GM12801 (cell line): Measurements from ENCODE around the gene SNX9.

Source experiments
- TF ChIP-seq, protein P1 (sequence below): IDR thresholded peaks from one replicate; pipeline ENCODE4 v1.5.1; 2011; ENCODE audit warnings: control low read depth; ENCODE audit not compliant: insufficient read length; ENCODE audit errors: extremely low read depth

SNX9 gene

GRCh38 chr6:157943249-157943963, 120.4 kb downstream of the SNX9 start:
- TF ChIP-seq, protein P1, sequence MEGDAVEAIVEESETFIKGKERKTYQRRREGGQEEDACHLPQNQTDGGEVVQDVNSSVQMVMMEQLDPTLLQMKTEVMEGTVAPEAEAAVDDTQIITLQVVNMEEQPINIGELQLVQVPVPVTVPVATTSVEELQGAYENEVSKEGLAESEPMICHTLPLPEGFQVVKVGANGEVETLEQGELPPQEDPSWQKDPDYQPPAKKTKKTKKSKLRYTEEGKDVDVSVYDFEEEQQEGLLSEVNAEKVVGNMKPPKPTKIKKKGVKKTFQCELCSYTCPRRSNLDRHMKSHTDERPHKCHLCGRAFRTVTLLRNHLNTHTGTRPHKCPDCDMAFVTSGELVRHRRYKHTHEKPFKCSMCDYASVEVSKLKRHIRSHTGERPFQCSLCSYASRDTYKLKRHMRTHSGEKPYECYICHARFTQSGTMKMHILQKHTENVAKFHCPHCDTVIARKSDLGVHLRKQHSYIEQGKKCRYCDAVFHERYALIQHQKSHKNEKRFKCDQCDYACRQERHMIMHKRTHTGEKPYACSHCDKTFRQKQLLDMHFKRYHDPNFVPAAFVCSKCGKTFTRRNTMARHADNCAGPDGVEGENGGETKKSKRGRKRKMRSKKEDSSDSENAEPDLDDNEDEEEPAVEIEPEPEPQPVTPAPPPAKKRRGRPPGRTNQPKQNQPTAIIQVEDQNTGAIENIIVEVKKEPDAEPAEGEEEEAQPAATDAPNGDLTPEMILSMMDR = no peak

- TF ChIP-seq, protein P1 = no peak
Observed at GRCh38 chr6:157943964-157944283, 120.9 kb downstream of the SNX9 start.

DNA sequence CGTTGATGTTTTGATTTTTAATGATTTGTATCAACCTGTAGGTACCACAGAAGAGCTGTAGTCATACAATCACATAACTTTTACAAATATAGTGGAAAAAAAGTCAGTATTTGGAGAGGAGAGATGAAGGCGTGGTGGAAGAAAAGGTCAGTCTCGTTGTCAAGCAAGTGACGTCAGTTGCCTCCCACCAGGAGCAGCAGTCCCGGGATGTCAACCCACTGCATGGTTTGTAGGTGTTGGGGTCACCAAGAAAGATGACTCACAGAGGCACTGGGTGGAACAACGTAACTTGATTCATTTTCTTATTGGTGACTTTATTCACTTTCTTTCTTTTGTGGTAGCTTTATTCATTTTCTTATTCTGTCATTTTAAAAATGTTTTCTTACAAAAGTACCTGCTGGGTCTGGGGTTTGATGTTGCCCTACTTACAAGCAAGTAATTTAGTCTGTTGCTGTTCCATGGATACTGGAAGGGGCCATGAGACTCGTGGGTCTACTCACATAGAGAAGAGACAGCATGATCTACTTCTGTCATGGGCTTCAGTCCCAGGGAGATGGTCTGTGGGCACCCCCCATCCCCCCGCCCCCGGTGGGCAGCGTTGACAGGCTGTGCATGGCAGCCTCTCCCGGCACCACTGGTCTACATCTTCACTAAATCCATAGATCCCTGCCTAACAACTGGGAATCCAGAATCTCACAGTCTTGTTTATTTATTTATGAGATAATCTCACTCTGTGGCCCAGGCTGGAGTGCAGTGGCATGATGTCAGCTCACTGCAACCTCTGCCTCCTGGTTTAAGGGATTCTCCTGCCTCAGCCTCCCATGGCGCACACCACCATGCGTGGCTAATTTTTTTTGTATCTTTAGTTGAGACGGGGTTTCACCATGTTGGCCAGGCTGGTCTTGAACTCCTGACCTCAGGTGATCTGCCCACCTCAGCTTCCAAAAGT, 122.2 kb downstream of the SNX9 start:
- TF ChIP-seq, protein P1 = no peak

DNA sequence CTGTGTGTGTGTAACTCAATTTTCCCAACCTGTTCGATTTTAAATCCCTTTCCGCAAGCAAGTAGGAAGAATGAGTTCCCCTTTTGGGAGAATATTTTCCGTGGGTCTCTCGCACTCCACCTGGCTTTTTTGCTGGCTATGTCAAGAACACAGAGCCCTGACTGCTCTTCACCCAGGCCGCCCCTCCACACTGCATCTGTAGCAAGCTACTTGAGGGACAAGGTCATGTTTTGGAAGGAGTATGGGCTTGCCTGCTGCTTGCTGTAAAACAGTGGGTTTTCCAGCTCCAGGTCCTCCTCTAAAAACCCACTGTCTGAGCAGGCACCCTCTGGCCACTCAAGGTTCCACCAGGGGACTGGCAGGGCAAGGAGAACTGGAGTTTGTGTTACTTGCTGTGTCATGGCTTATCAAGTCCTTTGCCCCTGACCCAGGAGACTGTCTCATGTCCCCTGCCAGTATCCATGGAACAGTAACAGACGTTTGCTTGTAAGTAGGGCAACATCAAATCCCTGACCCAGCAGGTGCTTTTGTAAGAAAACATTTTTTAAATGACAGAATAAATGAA, 123.1 kb downstream of the SNX9 start:
- TF ChIP-seq, protein P1 = no peak

GRCh38 chr6:157946865-157947532, 124.0 kb downstream of the SNX9 start:
- TF ChIP-seq, protein P1 = no peak

DNA sequence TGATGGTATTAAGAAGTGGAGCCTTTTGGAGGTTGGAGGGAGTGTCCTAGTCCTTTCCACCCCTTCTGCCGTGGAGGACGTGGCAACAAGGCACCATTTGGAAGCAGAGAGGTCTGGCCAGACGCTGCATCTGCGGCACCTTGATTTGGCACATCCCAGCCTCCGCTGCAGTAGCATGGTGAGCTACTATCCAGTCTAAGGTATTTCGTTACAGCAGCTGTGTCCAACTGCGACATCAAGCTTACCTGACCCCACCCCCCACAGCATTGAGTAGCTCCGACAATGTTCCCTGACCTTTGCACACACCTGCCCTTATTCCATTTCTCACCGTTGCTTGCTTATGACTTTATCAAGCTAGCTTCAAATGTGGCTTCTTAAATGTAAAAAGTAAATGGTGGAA, 128.8 kb downstream of the SNX9 start:
- TF ChIP-seq, protein P1 = no peak

GRCh38 chr6:157952861-157953351, 129.9 kb downstream of the SNX9 start:
- TF ChIP-seq, protein P1 = no peak
